ENCODE results near the gene TFCP2L1. TPM values are rescaled to one million over a fixed set of nuclear protein-coding genes. Genes with fewer than 3 reads are reported as not detected.

The TFCP2L1 gene
- total RNA-seq, 2 donors from 2014 or later = 0.02 TPM; not detected in 1

Other genes with a start within 250 kb of the TFCP2L1 start
- not detected for gene RNU4ATAC, start 245.7 kb upstream of the TFCP2L1 start, total RNA-seq

Data from T-helper 17 cell (primary cell).